ENCODE results near the gene FLAD1. TPM values are rescaled to one million over a fixed set of nuclear protein-coding genes. Genes with fewer than 3 reads are reported as not detected.

Gene FLAD1
- total RNA-seq, 1 experiment from 2014 or later, result 82.4 TPM

DNA sequence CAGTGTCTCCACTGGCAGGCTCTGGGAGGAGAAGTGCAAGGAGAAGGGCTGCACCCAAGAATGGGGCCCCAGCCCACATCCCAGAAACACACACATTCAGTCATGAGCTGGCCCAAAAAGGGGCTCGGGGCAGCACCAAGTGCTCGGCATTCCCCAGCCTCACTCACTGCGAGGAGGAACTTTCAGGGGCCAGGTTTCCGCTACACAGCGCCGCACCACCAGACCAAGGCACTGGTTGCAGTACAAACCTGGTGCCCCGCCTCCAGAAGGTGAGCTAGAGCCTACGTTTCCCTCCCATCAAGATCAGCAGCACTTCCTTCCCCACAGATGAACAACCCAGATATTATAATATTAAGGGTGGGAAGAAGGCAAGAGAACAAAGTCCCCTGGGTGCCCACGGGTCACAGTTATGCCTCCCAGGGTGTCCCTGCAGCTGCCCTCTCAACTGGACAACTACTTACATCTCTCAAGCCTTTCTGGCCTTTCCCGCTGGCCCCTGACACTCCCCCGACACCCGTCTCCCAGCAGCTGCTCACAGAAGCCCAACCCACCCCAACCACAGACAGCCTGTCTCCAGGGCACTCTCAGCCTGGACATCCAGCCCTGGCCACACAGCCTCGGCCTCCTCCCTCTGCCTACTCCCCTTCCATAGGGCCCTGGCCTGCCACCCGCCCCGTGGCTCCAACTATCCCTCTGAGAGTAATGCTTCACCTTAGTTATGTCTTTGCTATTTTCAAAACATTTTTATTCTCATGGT is 31.1 kb upstream of the FLAD1 start:
- POLR2A ChIA-PET (ENCODE audit: low non-redundant PET), result no interaction called here
- intact Hi-C loops (cut with micrococcal nuclease; ENCODE audit: unreplicated experiment), result no loop called here

DNA sequence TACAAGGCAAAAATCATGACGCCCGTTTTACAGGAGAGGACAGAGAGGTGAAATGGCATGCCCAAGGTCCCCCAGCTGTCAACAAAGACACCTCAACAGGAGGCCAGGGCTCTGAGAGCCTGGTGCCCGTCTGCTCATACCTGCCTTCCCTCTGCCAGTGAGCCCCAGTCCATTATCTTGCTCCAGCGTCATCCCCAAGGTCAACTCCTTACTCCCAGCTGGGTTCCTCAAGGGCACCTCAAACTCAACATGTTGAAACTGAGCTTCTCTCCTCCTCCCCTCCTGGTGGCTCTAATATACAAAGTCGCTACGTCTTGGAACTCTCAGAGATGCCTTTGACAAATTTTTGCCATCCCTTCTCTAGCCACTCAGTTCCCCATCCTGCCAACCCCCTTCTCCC is 30.5 kb upstream of the FLAD1 start:
- ChIA-PET CTCF (no interaction called here), POLR2A (ENCODE audit: low non-redundant PET) (no interaction called here)
- H3K4me3 ChIP-seq (ENCODE audit: low read depth, low read length, poor library complexity, severe bottlenecking), result no peak overlapping the region
- peaks cover 13% of the 10 kb centered on the region for H3K4me1 ChIP-seq (ENCODE audit: insufficient read depth, low read length, poor library complexity, severe bottlenecking)
- BruUV-seq (replicated peaks), result no TSS peak
- DNase-seq (ENCODE audit: low spot score), result no peak
- peaks cover 3% of the 10 kb centered on the region for H3K36me3 ChIP-seq (ENCODE audit: insufficient read depth, low read length, poor library complexity, severe bottlenecking)
- H3K9me3 ChIP-seq (ENCODE audit: low read depth, low read length, poor library complexity, severe bottlenecking), result no peaks in the 10 kb centered on the region
- intact Hi-C loops (cut with micrococcal nuclease; ENCODE audit: unreplicated experiment), result no loop called here
- H3K27me3 ChIP-seq (replicated peaks; ENCODE audit: insufficient read depth, low read depth, low read length, poor library complexity), result no peaks in the 10 kb centered on the region
- TF ChIP-seq EZH2 (IDR thresholded peaks at IDR 0.05; ENCODE audit: borderline replicate concordance, low read depth, low read length, poor library complexity, severe bottlenecking), result no peak
- TF ChIP-seq, protein P1, sequence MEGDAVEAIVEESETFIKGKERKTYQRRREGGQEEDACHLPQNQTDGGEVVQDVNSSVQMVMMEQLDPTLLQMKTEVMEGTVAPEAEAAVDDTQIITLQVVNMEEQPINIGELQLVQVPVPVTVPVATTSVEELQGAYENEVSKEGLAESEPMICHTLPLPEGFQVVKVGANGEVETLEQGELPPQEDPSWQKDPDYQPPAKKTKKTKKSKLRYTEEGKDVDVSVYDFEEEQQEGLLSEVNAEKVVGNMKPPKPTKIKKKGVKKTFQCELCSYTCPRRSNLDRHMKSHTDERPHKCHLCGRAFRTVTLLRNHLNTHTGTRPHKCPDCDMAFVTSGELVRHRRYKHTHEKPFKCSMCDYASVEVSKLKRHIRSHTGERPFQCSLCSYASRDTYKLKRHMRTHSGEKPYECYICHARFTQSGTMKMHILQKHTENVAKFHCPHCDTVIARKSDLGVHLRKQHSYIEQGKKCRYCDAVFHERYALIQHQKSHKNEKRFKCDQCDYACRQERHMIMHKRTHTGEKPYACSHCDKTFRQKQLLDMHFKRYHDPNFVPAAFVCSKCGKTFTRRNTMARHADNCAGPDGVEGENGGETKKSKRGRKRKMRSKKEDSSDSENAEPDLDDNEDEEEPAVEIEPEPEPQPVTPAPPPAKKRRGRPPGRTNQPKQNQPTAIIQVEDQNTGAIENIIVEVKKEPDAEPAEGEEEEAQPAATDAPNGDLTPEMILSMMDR (conservative IDR thresholded peaks at IDR 0.05; ENCODE audit: low read depth, low read length), result no peak
- H3K27ac ChIP-seq (ENCODE audit: low read depth, low read length, poor library complexity, severe bottlenecking), result no peak overlapping the region

More for the DNA sequence above, 31.1 kb upstream of the FLAD1 start:
- no peak for DNase-seq (ENCODE audit: low spot score)
- BruUV-seq (replicated peaks), result no TSS peak
- H3K9me3 ChIP-seq (ENCODE audit: low read depth, low read length, poor library complexity, severe bottlenecking), result no peaks in the 10 kb centered on the region
- H3K27me3 ChIP-seq (replicated peaks; ENCODE audit: insufficient read depth, low read depth, low read length, poor library complexity), result no peaks in the 10 kb centered on the region
- TF ChIP-seq, protein P1 (conservative IDR thresholded peaks at IDR 0.05; ENCODE audit: low read depth, low read length), result no peak
- no peak for TF ChIP-seq EZH2 (IDR thresholded peaks at IDR 0.05; ENCODE audit: borderline replicate concordance, low read depth, low read length, poor library complexity, severe bottlenecking)
- peaks cover 13% of the 10 kb centered on the region for H3K4me1 ChIP-seq (ENCODE audit: insufficient read depth, low read length, poor library complexity, severe bottlenecking)
- H3K36me3 ChIP-seq (ENCODE audit: insufficient read depth, low read length, poor library complexity, severe bottlenecking), result peaks cover 3% of the 10 kb centered on the region
- H3K27ac ChIP-seq (ENCODE audit: low read depth, low read length, poor library complexity, severe bottlenecking), result no peak overlapping the region
- H3K4me3 ChIP-seq (ENCODE audit: low read depth, low read length, poor library complexity, severe bottlenecking), result no peak overlapping the region
- CTCF ChIA-PET, result no interaction called here

DNA sequence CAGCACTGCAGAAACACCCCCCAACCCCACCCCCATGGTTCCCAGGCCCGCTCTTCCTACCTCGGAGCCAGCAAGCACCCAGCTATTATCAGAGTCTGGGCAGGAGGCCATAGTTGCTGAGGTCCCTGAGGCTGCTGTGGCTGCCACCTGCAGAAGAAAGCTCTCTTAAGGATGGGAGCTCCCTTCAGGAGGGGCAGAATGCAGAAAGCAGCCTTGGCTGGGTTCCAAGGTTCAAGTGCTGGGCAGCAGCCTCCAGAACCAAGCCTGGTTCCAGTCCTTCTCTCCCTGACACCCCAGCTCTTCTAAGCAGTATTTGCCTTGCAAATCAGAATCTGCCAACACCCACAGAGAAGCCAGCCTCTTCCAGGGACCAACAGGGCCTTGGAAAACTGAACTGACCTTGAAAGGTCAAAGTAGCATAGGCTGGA is 29.5 kb upstream of the FLAD1 start:
- Histone ChIP-seq H3K36me3 (ENCODE audit: insufficient read depth, low read length, poor library complexity, severe bottlenecking) (peaks cover 9% of the 10 kb centered on the region), H3K9me3 (ENCODE audit: low read depth, low read length, poor library complexity, severe bottlenecking) (no peaks in the 10 kb centered on the region), H3K27ac (ENCODE audit: low read depth, low read length, poor library complexity, severe bottlenecking) (no peak overlapping the region), H3K27me3 (replicated peaks; ENCODE audit: insufficient read depth, low read depth, low read length, poor library complexity) (no peaks in the 10 kb centered on the region), H3K4me3 (ENCODE audit: low read depth, low read length, poor library complexity, severe bottlenecking) (no peak overlapping the region), H3K4me1 (ENCODE audit: insufficient read depth, low read length, poor library complexity, severe bottlenecking) (peaks cover 13% of the 10 kb centered on the region)
- DNase-seq (ENCODE audit: low spot score), result no peak
- ChIA-PET POLR2A (ENCODE audit: low non-redundant PET) (no interaction called here), CTCF (interaction anchor here (0.5 kb wide), 1 partner anchor 131 kb away, joined by 3 read pairs; no protein-coding TSS in a partner anchor)
- no TSS peak for BruUV-seq (replicated peaks)
- intact Hi-C loops (cut with micrococcal nuclease; ENCODE audit: unreplicated experiment), result no loop called here
- TF ChIP-seq, protein P1 (conservative IDR thresholded peaks at IDR 0.05; ENCODE audit: low read depth, low read length), result no peak
- TF ChIP-seq EZH2 (IDR thresholded peaks at IDR 0.05; ENCODE audit: borderline replicate concordance, low read depth, low read length, poor library complexity, severe bottlenecking), result no peak
